Fibroblast of villous mesenchyme (primary cell): ENCODE results near the gene KPNA1. TPM values are rescaled to one million over a fixed set of nuclear protein-coding genes. Genes with fewer than 3 reads are reported as not detected.

ENCODE experiments used
- DNase-seq: peaks from one replicate; pipeline ENCODE4 v3.0.0-alpha.2; 2010; ENCODE audit warnings: low read depth
- H3K4me3 ChIP-seq: 2 replicates; pipeline ENCODE4 v1.5.1; 2011; ENCODE audit warnings: low read depth, mild to moderate bottlenecking, low read length
- total RNA-seq: library from RNA; depleted of rRNA; stranded (reverse); fragments of >200 nt; gene quantifications from 2 replicates; pipeline ENCODE4 v1.2.3, GENCODE V29; 2012
- TF ChIP-seq, protein P1 (sequence below): IDR thresholded peaks from 2 replicates; pipeline ENCODE4 v1.5.1; 2012; ENCODE audit warnings: low read depth, mild to moderate bottlenecking, low read length; ENCODE audit not compliant: insufficient read depth

The KPNA1 gene
- total RNA-seq, 1 donor, result 44.0 TPM

DNA sequence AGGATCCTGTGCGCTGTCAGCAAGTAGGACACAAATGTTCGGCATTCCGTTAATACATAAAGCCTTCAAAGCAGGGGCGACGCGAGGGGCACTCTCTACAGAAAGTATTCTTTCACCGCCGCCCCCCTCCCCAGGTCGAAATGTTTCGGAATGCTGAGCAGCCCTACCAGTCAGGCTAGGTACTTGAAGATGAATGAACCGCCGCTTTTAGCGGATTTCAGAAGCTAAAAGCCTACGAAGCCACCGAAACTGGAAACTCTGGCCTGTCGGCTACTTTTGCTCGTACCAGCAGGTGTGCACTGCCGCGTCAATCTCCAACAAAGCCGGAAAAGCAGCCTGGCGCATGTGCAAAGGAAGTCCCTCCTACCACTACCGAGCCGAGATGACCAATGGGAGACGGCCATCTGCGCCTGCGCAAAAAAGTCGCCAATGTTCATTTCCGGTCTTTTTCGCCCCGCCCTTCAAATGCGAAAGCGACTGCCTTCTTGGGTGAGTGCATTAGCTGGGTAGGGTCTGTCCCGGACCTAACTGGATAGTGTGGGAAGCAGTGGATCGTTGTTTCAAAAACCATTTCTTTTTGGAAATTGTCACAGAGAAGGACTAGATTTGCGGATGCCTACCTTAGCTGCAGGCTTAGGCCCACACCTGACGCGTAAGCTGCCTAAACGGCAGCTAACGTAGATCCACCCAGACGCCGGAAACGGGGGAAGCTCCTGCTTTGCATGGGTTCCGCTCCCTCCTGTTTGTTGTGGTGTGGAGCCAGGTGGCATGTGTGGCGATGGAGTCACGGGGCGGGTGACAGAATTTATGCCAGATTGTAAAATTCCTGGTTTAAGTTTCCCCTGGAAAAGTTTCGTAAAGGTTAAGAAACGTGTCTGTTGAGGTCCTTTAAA is 98.7 kb downstream of the KPNA1 start, which contains the start of gene WDR5B:
WDR5B (minus strand) TSS at position 301 of the 893 bp plus-strand sequence. CDS start 534 bp downstream, outside the sequence.
- H3K4me3 ChIP-seq, result peak within 1 kb of the TSS; percentile 99
- TF ChIP-seq, protein P1, sequence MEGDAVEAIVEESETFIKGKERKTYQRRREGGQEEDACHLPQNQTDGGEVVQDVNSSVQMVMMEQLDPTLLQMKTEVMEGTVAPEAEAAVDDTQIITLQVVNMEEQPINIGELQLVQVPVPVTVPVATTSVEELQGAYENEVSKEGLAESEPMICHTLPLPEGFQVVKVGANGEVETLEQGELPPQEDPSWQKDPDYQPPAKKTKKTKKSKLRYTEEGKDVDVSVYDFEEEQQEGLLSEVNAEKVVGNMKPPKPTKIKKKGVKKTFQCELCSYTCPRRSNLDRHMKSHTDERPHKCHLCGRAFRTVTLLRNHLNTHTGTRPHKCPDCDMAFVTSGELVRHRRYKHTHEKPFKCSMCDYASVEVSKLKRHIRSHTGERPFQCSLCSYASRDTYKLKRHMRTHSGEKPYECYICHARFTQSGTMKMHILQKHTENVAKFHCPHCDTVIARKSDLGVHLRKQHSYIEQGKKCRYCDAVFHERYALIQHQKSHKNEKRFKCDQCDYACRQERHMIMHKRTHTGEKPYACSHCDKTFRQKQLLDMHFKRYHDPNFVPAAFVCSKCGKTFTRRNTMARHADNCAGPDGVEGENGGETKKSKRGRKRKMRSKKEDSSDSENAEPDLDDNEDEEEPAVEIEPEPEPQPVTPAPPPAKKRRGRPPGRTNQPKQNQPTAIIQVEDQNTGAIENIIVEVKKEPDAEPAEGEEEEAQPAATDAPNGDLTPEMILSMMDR, result no peak
- peak; percentile 98 for DNase-seq

DNA sequence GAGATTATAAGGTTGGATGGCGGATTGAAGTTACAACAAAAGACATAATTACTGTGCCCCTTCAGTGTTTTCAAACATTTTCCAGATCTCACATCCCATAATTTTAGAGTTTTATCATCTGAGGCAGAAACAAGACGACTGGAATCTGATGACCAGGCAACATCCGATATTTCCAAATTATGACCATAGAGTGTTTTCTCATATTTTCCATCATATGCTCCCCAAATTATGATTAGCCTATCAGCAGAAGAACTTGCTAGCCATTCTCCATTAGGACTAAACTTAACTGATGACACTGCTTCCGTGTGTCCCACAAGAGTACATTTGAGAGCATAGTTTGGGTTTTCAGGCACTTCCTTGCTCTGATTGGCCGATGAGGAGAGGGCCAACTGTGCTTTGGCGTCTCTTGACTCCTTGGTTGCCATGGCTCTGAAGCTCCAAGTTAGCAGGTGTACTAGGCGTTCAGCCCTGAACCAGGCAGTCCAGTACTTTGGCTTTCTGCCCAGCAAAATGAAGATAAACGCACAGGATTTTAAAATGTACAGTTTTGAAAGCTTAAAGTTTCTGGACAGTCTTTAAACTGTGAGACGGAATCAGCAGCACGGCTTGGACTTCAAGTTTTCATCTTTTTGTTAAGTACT is 99.5 kb downstream of the KPNA1 start:
- TF ChIP-seq, protein P1, result no peak
- H3K4me3 ChIP-seq, result peak overlapping the region; percentile 99
- peak; percentile 48 for DNase-seq

DNA sequence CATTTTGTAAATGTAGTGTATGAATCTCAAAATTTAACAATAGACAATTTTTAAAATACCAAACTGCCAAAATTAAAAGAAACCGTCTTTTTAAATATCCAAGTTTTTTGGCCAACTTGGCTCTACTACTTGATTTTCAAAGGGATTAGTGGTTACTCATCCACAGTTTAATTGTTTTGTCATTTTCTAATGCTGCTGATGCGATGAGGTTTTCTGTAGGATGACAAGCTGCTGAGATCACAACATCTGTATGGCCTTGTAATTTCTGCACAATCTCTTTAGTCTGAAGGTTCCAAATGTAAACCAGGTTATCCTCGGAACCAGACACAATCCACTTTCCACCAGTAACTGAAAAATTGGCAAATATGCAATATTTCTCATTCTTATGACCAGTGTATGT is 100.3 kb downstream of the KPNA1 start:
- no peak overlapping the region for H3K4me3 ChIP-seq
- TF ChIP-seq, protein P1, result no peak
- DNase-seq, result no peak

DNA sequence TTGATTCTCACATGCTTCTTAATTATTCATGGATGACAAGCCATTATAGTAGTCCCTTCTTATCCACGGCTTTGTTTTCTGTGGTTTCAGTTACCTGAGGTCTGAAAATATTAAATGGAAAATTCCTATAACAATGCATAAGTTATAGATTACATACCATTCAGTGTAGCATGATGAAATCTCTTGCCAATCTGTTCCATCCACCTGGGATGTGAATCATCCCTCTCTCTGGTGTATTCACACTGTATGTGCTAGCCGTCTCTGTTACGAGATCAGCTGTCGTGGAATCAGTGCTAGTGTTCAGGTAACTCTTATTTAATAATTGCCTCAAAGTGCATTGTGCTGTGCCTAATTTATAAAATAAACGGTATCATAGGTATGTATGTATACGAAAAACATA is 104.1 kb downstream of the KPNA1 start:
- TF ChIP-seq, protein P1, result no peak
- no peak overlapping the region for H3K4me3 ChIP-seq
- DNase-seq, result no peak

DNA sequence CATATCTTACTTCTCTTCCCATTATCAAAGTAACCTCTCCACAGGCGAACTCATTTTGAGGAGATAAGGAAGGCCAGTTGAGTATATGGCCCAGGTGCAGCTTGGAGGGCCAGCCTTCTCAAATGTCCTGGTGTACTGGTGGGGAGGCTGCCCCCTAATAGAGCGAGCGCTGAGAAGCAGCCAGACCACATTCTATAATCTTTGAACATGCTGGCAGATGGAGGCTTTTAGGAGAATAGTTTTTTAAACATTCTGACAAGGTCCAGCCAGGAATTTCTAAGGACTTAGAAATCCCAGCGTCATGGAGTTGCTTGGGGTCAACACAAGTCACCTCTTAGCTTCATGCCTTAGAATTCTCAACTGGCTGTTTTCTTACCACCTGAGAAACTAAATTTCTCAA is 104.6 kb downstream of the KPNA1 start:
- no peak for DNase-seq
- no peak overlapping the region for H3K4me3 ChIP-seq
- TF ChIP-seq, protein P1, result no peak

DNA sequence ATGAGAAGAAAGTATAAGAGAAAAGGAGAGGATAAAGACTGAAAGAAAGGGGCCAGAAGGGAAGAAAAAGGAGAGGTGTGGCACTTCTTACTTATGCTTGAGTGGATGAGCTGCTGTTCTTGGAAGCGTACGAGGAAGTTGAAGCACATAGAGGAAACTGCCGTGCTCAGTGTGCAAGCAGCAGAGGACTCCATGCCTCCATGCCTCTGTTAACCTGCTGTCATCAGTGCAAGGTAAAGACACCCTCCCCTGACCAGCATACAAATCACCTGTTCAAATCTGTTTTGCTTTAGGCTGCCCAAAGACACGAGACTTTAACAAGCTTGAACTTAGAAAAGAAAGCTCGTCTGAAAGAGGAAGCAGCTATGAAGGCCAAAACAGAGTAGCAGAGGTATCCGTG is 105.3 kb downstream of the KPNA1 start:
- H3K4me3 ChIP-seq, result no peak overlapping the region
- no peak for DNase-seq
- TF ChIP-seq, protein P1, result no peak
